ENCODE results near the gene TOX4. TPM values are rescaled to one million over a fixed set of nuclear protein-coding genes. Genes with fewer than 3 reads are reported as not detected.

Gene TOX4
- total and polyA plus RNA-seq, 2 of the 8 experiments (the other 6 are each of a cell fraction or from before 2014, with no cell fraction given) = 51.5 to 58.3 TPM

DNA sequence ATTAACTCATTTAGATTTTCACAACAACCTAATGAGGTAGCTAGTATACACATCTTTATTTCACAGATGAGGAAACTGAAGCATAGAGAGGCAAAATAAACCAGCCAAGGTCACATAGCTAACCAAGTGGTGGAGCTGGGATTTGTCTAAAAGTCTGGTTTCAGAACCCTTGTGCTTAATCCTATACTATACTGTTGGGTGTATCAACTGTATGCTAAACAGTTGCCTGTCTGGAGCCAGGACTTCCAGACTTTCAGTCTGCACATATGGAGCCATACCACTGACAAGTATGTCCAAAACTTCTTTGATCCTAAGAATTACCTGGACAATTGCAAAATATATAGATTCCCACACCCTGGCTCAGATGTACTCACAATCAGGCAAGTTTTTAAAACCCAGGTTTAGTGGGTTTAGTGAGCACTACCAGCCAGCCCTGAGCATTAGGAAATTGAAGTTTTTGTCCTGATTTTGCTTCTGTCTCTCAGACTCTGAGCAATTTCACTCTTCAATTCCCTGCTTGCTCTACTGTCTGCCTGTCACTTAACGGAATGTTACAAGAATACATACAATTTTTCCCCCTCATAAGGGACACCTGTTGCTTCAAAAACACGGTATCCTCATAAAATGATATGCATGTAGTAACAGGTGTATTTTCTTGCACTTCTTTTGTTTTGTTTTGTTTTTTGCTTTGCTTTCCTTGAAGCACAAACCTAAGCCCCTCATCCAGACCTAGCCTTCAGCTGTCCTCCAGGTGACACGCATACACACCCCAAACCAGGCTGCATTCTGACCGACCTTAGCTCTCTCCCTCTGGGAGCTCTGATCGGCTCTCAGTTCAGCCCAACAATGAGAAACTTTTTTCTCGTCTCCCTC, 58.8 kb downstream of the TOX4 start:
- H2BK15ac ChIP-seq (ENCODE audit: low read length) = no peak overlapping the region
- H2AK5ac ChIP-seq (ENCODE audit: low read depth, low read length) = no peak overlapping the region
- H3K14ac ChIP-seq (ENCODE audit: insufficient read length) = no peak overlapping the region
- 2% methylated on average over 6 of the region's 6 CpGs; no CpG with 5 or more reads in 1 of the 2 experiments for WGBS, 2 experiments (ENCODE audit: extremely low coverage in 1 of 2, insufficient coverage in 1 of 2, insufficient read length in 1 of 2, insufficient replicate concordance in 2 of 2, low coverage in 1 of 2, low lambda C conversion rate in 2 of 2, missing lambda C conversion rate in 1 of 2)
- peak; percentile 81 for FAIRE-seq
- H3K36me3 ChIP-seq (ENCODE audit: control insufficient read depth in 2 of 4, insufficient read depth in 4 of 4, low read length in 3 of 4) = peaks cover 0 to 8% (median 0%) of the 10 kb centered on the region in 4 experiments; a peak in 1 of 8 replicates
- H2BK20ac ChIP-seq (ENCODE audit: low read length) = no peak overlapping the region
- peak overlapping the region; percentile 22 for H4K5ac ChIP-seq (ENCODE audit: insufficient read length, low read depth, low read length)
- peak overlapping the region; percentile 74 to 94 for H3K4me2 ChIP-seq (ENCODE audit: insufficient read depth in 1 of 2, low read depth in 2 of 2, low read length in 2 of 2)
- H3K27ac ChIP-seq (ENCODE audit: low read depth, low read length) = peak overlapping the region; percentile 91
- H3K79me2 ChIP-seq (ENCODE audit: control insufficient read depth in 1 of 2, insufficient read depth in 2 of 2, low read length in 2 of 2) = peaks cover 32 to 76% of the 10 kb centered on the region in 2 experiments
- ChIA-PET POLR2A (ENCODE audit: partially characterized antibody) (interaction anchor here (0.9 to 32.5 kb wide), 6 partner anchors 17 to 41 kb away, joined by 3 to 769 read pairs (median 15); partner anchors contain the start of genes METTL3 and SALL2), CTCF (ENCODE audit: partially characterized antibody) (interaction anchor here (0.6 to 2.5 kb wide), 6 partner anchors 10 to 199 kb away, joined by 4 to 11 read pairs (median 6); partner anchors contain the start of gene SALL2)
- peak overlapping the region; percentile 87 to 96 (median 92) for H3K4me3 ChIP-seq (ENCODE audit: extremely low read depth in 1 of 4, insufficient read depth in 2 of 4, low read depth in 3 of 4, low read length in 4 of 4)
- no peaks in the 10 kb centered on the region for H4K20me1 ChIP-seq (replicated peaks in 1 of 2; ENCODE audit: control insufficient read depth in 1 of 2, insufficient read depth in 2 of 2, low read length in 2 of 2)
- peak overlapping the region; percentile 67 for H2BK120ac ChIP-seq (replicated peaks; ENCODE audit: low read depth, low read length)
- peak overlapping the region; percentile 85 for H3K56ac ChIP-seq (replicated peaks; ENCODE audit: insufficient read length, low read depth, low read length)
- H2AFZ ChIP-seq (ENCODE audit: low read length) = no peak overlapping the region
- H4K8ac ChIP-seq (ENCODE audit: extremely low read depth, insufficient read depth, low read length) = no peak overlapping the region
- peak overlapping the region; percentile 52 to 91 (median 79) for H3K9ac ChIP-seq (replicated peaks in 1 of 4; ENCODE audit: extremely low read depth in 1 of 4, low read depth in 3 of 4, low read length in 3 of 4)
- no peaks in the 10 kb centered on the region for H3K9me3 ChIP-seq (ENCODE audit: insufficient read depth in 2 of 2, low read depth in 1 of 2, low read length in 1 of 2)
- no peak overlapping the region for H3K4ac ChIP-seq (replicated peaks; ENCODE audit: insufficient read length, low read depth, low read length)
- H3K18ac ChIP-seq (ENCODE audit: extremely low read depth, low read length) = peak overlapping the region; percentile 94; the same call in 1 of the 2 replicates
- H4K91ac ChIP-seq (replicated peaks; ENCODE audit: insufficient read length, low read length) = peak overlapping the region; percentile 89
- peaks cover 0 to 22% (median 14%) of the 10 kb centered on the region in 4 experiments for H3K4me1 ChIP-seq (replicated peaks in 1 of 4; ENCODE audit: control insufficient read depth in 3 of 4, insufficient read depth in 4 of 4, low read length in 3 of 4)
- H3K79me1 ChIP-seq (ENCODE audit: low read depth, low read length) = no peaks in the 10 kb centered on the region
- peak; percentile 80 for TF ChIP-seq SAP30 (IDR thresholded peaks at IDR 0.05; ENCODE audit: insufficient read depth, insufficient replicate concordance, low read length)
- no peak for TF ChIP-seq CTBP2 (IDR thresholded peaks at IDR 0.05; ENCODE audit: borderline replicate concordance, insufficient read depth, insufficient read length, low read length)
- peak; percentile 24 for TF ChIP-seq TAF1 (IDR thresholded peaks at IDR 0.05; ENCODE audit: low read depth, low read length)
- peak in 1 of 2 experiments; percentile 82; a peak in 2 of 4 replicates for TF ChIP-seq SIN3A (conservative IDR thresholded peaks at IDR 0.05 in 1 of 2, IDR thresholded peaks at IDR 0.05 in 1 of 2; ENCODE audit: low read depth in 1 of 2, low read length in 2 of 2)
- peak; percentile 77 for TF ChIP-seq TAF7 (optimal IDR thresholded peaks at IDR 0.05; ENCODE audit: borderline replicate concordance, low read depth, low read length)
- H3K23me2 ChIP-seq (ENCODE audit: low read depth, low read length) = peaks cover 7% of the 10 kb centered on the region
- no peak overlapping the region for H3K23ac ChIP-seq (ENCODE audit: insufficient read length)
- no peaks in the 10 kb centered on the region for H3K27me3 ChIP-seq (replicated peaks in 1 of 4; ENCODE audit: control insufficient read depth in 3 of 4, extremely low read depth in 1 of 4, insufficient read depth in 3 of 4, low read length in 3 of 4)
- peak overlapping the region; percentile 95 for H2BK5ac ChIP-seq (ENCODE audit: low read depth, low read length)
- H2BK12ac ChIP-seq (ENCODE audit: low read depth, low read length) = peak overlapping the region; percentile 95; the same call in 1 of the 2 replicates
- no peak for DNase-seq (ENCODE audit: low read depth in 1 of 2, low spot score in 2 of 2)
